ENCODE measurements around the gene CNKSR3. TPM values are rescaled to one million over a fixed set of nuclear protein-coding genes. Genes with fewer than 3 reads are reported as not detected.

The CNKSR3 gene
- total RNA-seq, 1 experiment from 2014 or later = 5.6 TPM

GRCh38 chr6:154491567-154492470 lies 18.7 kb downstream of the CNKSR3 start:
- H2BK12ac ChIP-seq (ENCODE audit: insufficient read length, low read depth, low read length) = no peak overlapping the region
- H4K8ac ChIP-seq (replicated peaks; ENCODE audit: insufficient read length, low read depth, low read length) = no peak overlapping the region
- no peaks in the 10 kb centered on the region for H4K20me1 ChIP-seq (ENCODE audit: control insufficient read depth, insufficient read depth, insufficient read length)
- no peaks in the 10 kb centered on the region; the same call in 1 of the 2 replicates for H3K4me1 ChIP-seq (ENCODE audit: insufficient read depth, low read length)
- no peak for DNase-seq
- no peak for TF ChIP-seq CTCF (conservative IDR thresholded peaks at IDR 0.05)
- H2BK120ac ChIP-seq (ENCODE audit: low read depth, low read length, poor library complexity, severe bottlenecking) = no peak overlapping the region
- H3T11ph ChIP-seq (ENCODE audit: low read length) = no peak overlapping the region
- no peak overlapping the region for H3K9ac ChIP-seq (ENCODE audit: extremely low read depth, insufficient read length, low read length)
- no peaks in the 10 kb centered on the region for H3K79me2 ChIP-seq (ENCODE audit: insufficient read depth, low read length)
- H2BK15ac ChIP-seq (ENCODE audit: low read depth, low read length) = no peak overlapping the region
- H2BK20ac ChIP-seq (ENCODE audit: low read depth, low read length, poor library complexity, severe bottlenecking) = no peak overlapping the region
- H3K9me3 Mint-ChIP-seq = no peaks in the 10 kb centered on the region
- H3K79me1 ChIP-seq (ENCODE audit: insufficient read depth, low read depth, low read length, poor library complexity, severe bottlenecking) = no peaks in the 10 kb centered on the region
- no peaks in the 10 kb centered on the region for H3K23me2 ChIP-seq (ENCODE audit: insufficient read length, low read depth, low read length, poor library complexity, severe bottlenecking)
- H3K27ac ChIP-seq (ENCODE audit: insufficient read length, low read depth, low read length) = no peak overlapping the region
- H3K9me3 ChIP-seq (ENCODE audit: control insufficient read depth, low read depth, low read length) = no peaks in the 10 kb centered on the region
- no peak overlapping the region for H3K4me3 Mint-ChIP-seq
- H4K5ac ChIP-seq (ENCODE audit: insufficient read length, low read depth, low read length) = no peak overlapping the region
- no peak overlapping the region for H3K56ac ChIP-seq (ENCODE audit: insufficient read length, low read depth, low read length)
- no peaks in the 10 kb centered on the region for H3K27me3 Mint-ChIP-seq (ENCODE audit: low read depth)
- no peak overlapping the region for H4K91ac ChIP-seq (ENCODE audit: insufficient read length, low read depth, low read length)
- H3K23ac ChIP-seq (ENCODE audit: insufficient read length, low read depth, low read length) = no peak overlapping the region
- no peaks in the 10 kb centered on the region for H3K4me1 Mint-ChIP-seq
- H3K4ac ChIP-seq (ENCODE audit: low read depth, low read length) = no peak overlapping the region
- no peak overlapping the region for H2BK5ac ChIP-seq (ENCODE audit: insufficient read length, low read length)
- no peak overlapping the region for H3K18ac ChIP-seq (ENCODE audit: insufficient read length, low read depth, low read length)
- no peak overlapping the region for H3K14ac ChIP-seq (ENCODE audit: insufficient read depth, low read length)
- no peak overlapping the region for H3K4me2 ChIP-seq (ENCODE audit: insufficient read depth, insufficient read length, low read length)
- H2AFZ ChIP-seq (ENCODE audit: low read length) = no peak overlapping the region
- no peak overlapping the region for H2AK5ac ChIP-seq (ENCODE audit: insufficient read length, low read length)
- no peaks in the 10 kb centered on the region for H3K27me3 ChIP-seq (ENCODE audit: insufficient read depth, low read length)
- WGBS (ENCODE audit: extremely low coverage, insufficient read length, low lambda C conversion rate) = no CpG with 5 or more reads among the region's 5 CpGs
- no peaks in the 10 kb centered on the region for H3K36me3 Mint-ChIP-seq (ENCODE audit: insufficient read depth in 1 of 3, low read depth in 3 of 3)
- H3K27ac Mint-ChIP-seq = no peak overlapping the region

Measured in H9 (cell line).